ENCODE measurements around the gene RAB3GAP1.

GRCh38 chr2:135186054-135186453 lies 134.0 kb downstream of the RAB3GAP1 start:
- no peak for TF ChIP-seq GATA3 (IDR thresholded peaks at IDR 0.05; ENCODE audit: low read depth, low read length)
- TF ChIP-seq GATA2 (IDR thresholded peaks at IDR 0.05; ENCODE audit: low read depth, low read length) = no peak

Data from SH-SY5Y (cell line).